H1 (cell line): Measurements from ENCODE around the gene CGGBP1. TPM values are rescaled to one million over a fixed set of nuclear protein-coding genes. Genes with fewer than 3 reads are reported as not detected.

Experiments used
- CTCF ChIA-PET: fragments of 300-600 bp; sonication (Branson Sonifier 250); formaldehyde crosslinking; loops from one replicate; lab custom pipeline; 2021; ENCODE audit not compliant: partially characterized antibody; lab: Charles Lee
- POLR2A ChIA-PET: fragments of 300-600 bp; sonication (Branson Sonifier 250); formaldehyde crosslinking; loops from one replicate; lab custom pipeline; 2021; ENCODE audit warnings: inconsistent platforms; ENCODE audit not compliant: partially characterized antibody; lab: Charles Lee
- DNase-seq, 2 experiments: peaks; one replicate each; pipeline versions ENCODE4 v3.0.0 to v3.0.0-alpha.2; 2010 to 2022; ENCODE audit warnings: low spot score in 2 of 2, low read depth in 1 of 2, mixed read lengths in 1 of 2
- FAIRE-seq: peaks from 2 replicates; lab custom pipeline; 2011; peaks lifted over from hg19 to GRCh38; lab: Jason Lieb, UNC
- H2AFZ ChIP-seq: 2 replicates; pipeline ENCODE4 v1.8.1; 2012; ENCODE audit warnings: low read length, inconsistent platforms
- H2AK5ac ChIP-seq: 2 replicates; pipeline ENCODE4 v1.6.1; 2013; ENCODE audit warnings: low read depth, low read length
- H2BK120ac ChIP-seq: replicated peaks from 2 replicates; pipeline ENCODE3; 2013; ENCODE audit warnings: low read depth, low read length, inconsistent platforms
- H2BK12ac ChIP-seq: 2 replicates; pipeline ENCODE4 v1.6.1; 2013; ENCODE audit warnings: low read depth, low read length
- H2BK15ac ChIP-seq: 2 replicates; pipeline ENCODE4 v1.6.1; 2013; ENCODE audit warnings: low read length
- H2BK20ac ChIP-seq: 2 replicates; pipeline ENCODE4 v1.6.1; 2013; ENCODE audit warnings: low read length
- H2BK5ac ChIP-seq: 2 replicates; pipeline ENCODE4 v1.6.1; 2013; ENCODE audit warnings: low read depth, low read length
- H3K14ac ChIP-seq: 2 replicates; pipeline ENCODE4 v1.6.1; 2013; ENCODE audit warnings: inconsistent platforms; ENCODE audit not compliant: insufficient read length
- H3K18ac ChIP-seq: 2 replicates; pipeline ENCODE4 v1.6.1; 2013; ENCODE audit warnings: low read length; ENCODE audit errors: extremely low read depth
- H3K23ac ChIP-seq: 2 replicates; pipeline ENCODE4 v1.6.1; 2013; ENCODE audit warnings: inconsistent platforms; ENCODE audit not compliant: insufficient read length
- H3K23me2 ChIP-seq: 2 replicates; pipeline ENCODE4 v1.6.1; 2013; ENCODE audit warnings: low read depth, low read length
- H3K27ac ChIP-seq: 2 replicates; pipeline ENCODE4 v1.6.1; 2011; ENCODE audit warnings: low read depth, low read length, inconsistent platforms
- H3K27me3 ChIP-seq, 4 experiments: replicated peaks in 1 of 4; 1 replicate in 1 of 4; 2 replicates in 3 of 4; pipeline versions ENCODE4 v1.6.1 to v1.8.1; 2011 to 2013; ENCODE audit warnings: low read length in 3 of 4, mild to moderate bottlenecking in 3 of 4, inconsistent platforms in 2 of 4, mixed read lengths in 2 of 4, moderate library complexity in 1 of 4; ENCODE audit not compliant: control insufficient read depth in 3 of 4, insufficient read depth in 3 of 4; ENCODE audit errors: extremely low read depth in 1 of 4
- H3K36me3 ChIP-seq, 4 experiments: 2 replicates each; pipeline versions ENCODE4 v1.6.1 to v1.8.1; 2011 to 2013; ENCODE audit warnings: mild to moderate bottlenecking in 4 of 4, low read length in 3 of 4, moderate library complexity in 2 of 4, control low read depth in 1 of 4, inconsistent platforms in 1 of 4; ENCODE audit not compliant: insufficient read depth in 4 of 4, control insufficient read depth in 2 of 4
- H3K4ac ChIP-seq: replicated peaks from 2 replicates; pipeline ENCODE3; 2013; ENCODE audit warnings: low read length, low read depth, mixed read lengths, inconsistent platforms; ENCODE audit not compliant: insufficient read length
- H3K4me1 ChIP-seq, 4 experiments: replicated peaks in 1 of 4; 1 replicate in 1 of 4; 2 replicates in 3 of 4; pipeline versions ENCODE4 v1.6.1 to v1.8.1; 2011 to 2013; ENCODE audit warnings: low read length in 3 of 4, inconsistent platforms in 2 of 4, mixed read lengths in 1 of 4; ENCODE audit not compliant: insufficient read depth in 4 of 4, control insufficient read depth in 3 of 4
- H3K4me2 ChIP-seq, 2 experiments: 2 replicates each; pipeline versions ENCODE4 v1.6.1 to v1.8.1; 2011 to 2013; ENCODE audit warnings: low read depth in 2 of 2, low read length in 2 of 2, control low read depth in 1 of 2, inconsistent platforms in 1 of 2, mild to moderate bottlenecking in 1 of 2; ENCODE audit not compliant: insufficient read depth in 1 of 2
- H3K4me3 ChIP-seq, 4 experiments: fragments of 200-600, 300-600 bp in 1 of 4; sonication (generic), shearing (Covaris generic), sonication (Bioruptor Twin) in 1 of 4; 2 replicates each; pipeline versions ENCODE4 v1.5.1 to v1.8.1; 2011 to 2016; ENCODE audit warnings: low read length in 4 of 4, low read depth in 3 of 4, control low read depth in 2 of 4, inconsistent platforms in 2 of 4, mild to moderate bottlenecking in 2 of 4, mixed read lengths in 1 of 4, moderate library complexity in 1 of 4; ENCODE audit not compliant: insufficient read depth in 2 of 4; ENCODE audit errors: extremely low read depth in 1 of 4
- H3K56ac ChIP-seq: replicated peaks from 2 replicates; pipeline ENCODE3; 2013; ENCODE audit warnings: low read depth, mild to moderate bottlenecking, mixed read lengths, low read length, inconsistent platforms; ENCODE audit not compliant: insufficient read length
- H3K79me1 ChIP-seq: 2 replicates; pipeline ENCODE4 v1.6.1; 2013; ENCODE audit warnings: low read depth, low read length, control low read depth
- H3K79me2 ChIP-seq, 2 experiments: 2 replicates each; pipeline versions ENCODE4 v1.6.1 to v1.8.1; 2012 to 2013; ENCODE audit warnings: low read length in 2 of 2, mild to moderate bottlenecking in 2 of 2, inconsistent platforms in 1 of 2; ENCODE audit not compliant: insufficient read depth in 2 of 2, control insufficient read depth in 1 of 2
- H3K9ac ChIP-seq, 4 experiments: replicated peaks in 1 of 4; 1 replicate in 1 of 4; 2 replicates in 3 of 4; pipeline versions ENCODE4 v1.6.1 to v1.8.1; 2011 to 2013; ENCODE audit warnings: low read depth in 3 of 4, low read length in 3 of 4, control low read depth in 2 of 4, mild to moderate bottlenecking in 2 of 4, moderate library complexity in 2 of 4, inconsistent platforms in 1 of 4; ENCODE audit errors: extremely low read depth in 1 of 4
- H3K9me3 ChIP-seq, 2 experiments: 2 replicates each; pipeline versions ENCODE4 v1.6.1 to v1.8.1; 2012 to 2013; ENCODE audit warnings: mild to moderate bottlenecking in 2 of 2, moderate library complexity in 2 of 2, control low read depth in 1 of 2, inconsistent platforms in 1 of 2, low read depth in 1 of 2, low read length in 1 of 2, mixed read lengths in 1 of 2; ENCODE audit not compliant: insufficient read depth in 2 of 2
- H4K20me1 ChIP-seq, 2 experiments: replicated peaks in 1 of 2; 2 replicates each; pipeline versions ENCODE3 to v1.8.1; 2011 to 2013; ENCODE audit warnings: inconsistent platforms in 2 of 2, low read length in 2 of 2, mild to moderate bottlenecking in 1 of 2; ENCODE audit not compliant: insufficient read depth in 2 of 2, control insufficient read depth in 1 of 2
- H4K5ac ChIP-seq: 2 replicates; pipeline ENCODE4 v1.6.1; 2013; ENCODE audit warnings: low read length, low read depth, mixed read lengths, inconsistent platforms; ENCODE audit not compliant: insufficient read length
- H4K8ac ChIP-seq: 2 replicates; pipeline ENCODE4 v1.8.0; 2013; ENCODE audit warnings: mild to moderate bottlenecking, moderate library complexity, low read length, inconsistent platforms; ENCODE audit not compliant: insufficient read depth; ENCODE audit errors: extremely low read depth
- H4K91ac ChIP-seq: replicated peaks from 2 replicates; pipeline ENCODE3; 2013; ENCODE audit warnings: low read length, mixed read lengths, inconsistent platforms; ENCODE audit not compliant: insufficient read length
- CTBP2 ChIP-seq: IDR thresholded peaks from 2 replicates; pipeline ENCODE4 v1.7.0; 2011; ENCODE audit warnings: borderline replicate concordance, mild to moderate bottlenecking, moderate library complexity, mixed read lengths, low read length; ENCODE audit not compliant: insufficient read depth, insufficient read length
- CTCF ChIP-seq, 3 experiments: IDR thresholded peaks; 1 replicate in 2 of 3; 2 replicates in 1 of 3; pipeline versions ENCODE4 v1.5.1 to v1.6.1; 2011; ENCODE audit warnings: low read length in 3 of 3, mild to moderate bottlenecking in 3 of 3, inconsistent platforms in 2 of 3, low read depth in 1 of 3, moderate library complexity in 1 of 3; ENCODE audit not compliant: insufficient read depth in 1 of 3; ENCODE audit errors: control extremely low read depth in 1 of 3
- EZH2 ChIP-seq: fragments of 200-600 bp; sonication (generic); IDR thresholded peaks from 2 replicates; pipeline ENCODE4 v1.7.1; 2012; ENCODE audit warnings: low read depth, mild to moderate bottlenecking, moderate library complexity, low read length, inconsistent platforms; ENCODE audit not compliant: severe bottlenecking
- GABPA ChIP-seq: IDR thresholded peaks from 2 replicates; pipeline ENCODE4 v1.6.1; 2011; ENCODE audit warnings: mild to moderate bottlenecking, low read length, moderate library complexity, borderline replicate concordance; ENCODE audit not compliant: insufficient read depth
- HDAC2 ChIP-seq, 2 experiments: fragments of 300-600 bp in 1 of 2; sonication (generic) in 1 of 2; IDR thresholded peaks; 2 replicates each; pipeline ENCODE4 v1.6.1; 2011 to 2012; ENCODE audit warnings: low read depth in 2 of 2, low read length in 2 of 2, mild to moderate bottlenecking in 2 of 2, moderate library complexity in 2 of 2, borderline replicate concordance in 1 of 2, inconsistent platforms in 1 of 2
- MAFK ChIP-seq: IDR thresholded peaks from 2 replicates; pipeline ENCODE4 v1.6.1; 2012; ENCODE audit warnings: low read depth, mild to moderate bottlenecking, improper control_type of control experiment, low read length
- POU5F1 ChIP-seq: IDR thresholded peaks from 2 replicates; pipeline ENCODE4 v1.6.1; 2011; ENCODE audit warnings: low read depth, mild to moderate bottlenecking, low read length, moderate library complexity
- SP1 ChIP-seq: IDR thresholded peaks from 2 replicates; pipeline ENCODE4 v1.6.1; 2011; ENCODE audit warnings: low read depth, low read length
- SP4 ChIP-seq: IDR thresholded peaks from 2 replicates; pipeline ENCODE4 v1.6.1; 2012; ENCODE audit warnings: low read length, inconsistent platforms
- SRF ChIP-seq: IDR thresholded peaks from 2 replicates; pipeline ENCODE4 v1.6.1; 2011; ENCODE audit warnings: mild to moderate bottlenecking, low read depth, low read length, moderate library complexity
- SUZ12 ChIP-seq: fragments of 200-600 bp; sonication (generic); IDR thresholded peaks from 2 replicates; pipeline ENCODE4 v1.6.1; 2012; ENCODE audit warnings: mild to moderate bottlenecking, inconsistent platforms, low read length, moderate library complexity, mixed read lengths
- YY1 ChIP-seq: IDR thresholded peaks from 2 replicates; pipeline ENCODE4 v1.6.1; 2011; ENCODE audit warnings: low read depth, mild to moderate bottlenecking, low read length
- polyA plus RNA-seq, 7 experiments: library from polyadenylated mRNA; depleted of rRNA in 3 of 7; stranded (reverse) in 5 of 7; unstranded in 2 of 7; fragments of >200 nt in 5 of 7; fragments of 200-250 nt in 2 of 7; gene quantifications; 1 replicate in 5 of 7; 2 replicates in 1 of 7; 4 replicates in 1 of 7; pipeline versions ENCODE4 v1.2.1 to v1.2.3, GENCODE V29; 2011 to 2013; ENCODE audit warnings: missing spikeins in 2 of 7, mixed read lengths in 2 of 7
- total RNA-seq: library from RNA; stranded (reverse); fragmentation: NEBNext Ultra II Directional; extraction: Animal tissue kit (Norgen Biotek cat#: 25700); gene quantifications from 2 replicates; pipeline ENCODE4 v1.2.1, GENCODE V29; 2021

The CGGBP1 gene
- total and polyA plus RNA-seq, 2 of the 8 experiments (the other 6 are each of a cell fraction or from before 2014, with no cell fraction given), result 22.9 to 61.4 TPM

- H3K27me3 ChIP-seq, result no peaks in the 10 kb centered on the region
- no peak overlapping the region for H4K5ac ChIP-seq
- no peaks in the 10 kb centered on the region for H3K9me3 ChIP-seq
- H2BK15ac ChIP-seq, result no peak overlapping the region
- no peaks in the 10 kb centered on the region; a peak in 1 of 8 replicates for H3K36me3 ChIP-seq
- ChIA-PET POLR2A (no interaction called here), CTCF (interaction anchor here (1.1 kb wide), 1 partner anchor 844 kb away, joined by 3 read pairs; no protein-coding TSS in a partner anchor)
- no peak overlapping the region for H2BK12ac ChIP-seq
- no peak overlapping the region for H3K56ac ChIP-seq
- no peak overlapping the region for H4K91ac ChIP-seq
- FAIRE-seq (no peak), DNase-seq (no peak)
- H4K20me1 ChIP-seq, result no peaks in the 10 kb centered on the region
- no peak overlapping the region for H2BK20ac ChIP-seq
- H2AK5ac ChIP-seq, result no peak overlapping the region
- no peak overlapping the region for H3K18ac ChIP-seq
- H4K8ac ChIP-seq, result no peak overlapping the region
- no peak overlapping the region for H3K4me3 ChIP-seq
- H2AFZ ChIP-seq, result no peak overlapping the region
- H3K9ac ChIP-seq, result no peak overlapping the region
- H3K27ac ChIP-seq, result no peak overlapping the region
- no peak overlapping the region for H3K4me2 ChIP-seq
- H2BK120ac ChIP-seq, result no peak overlapping the region
- no peak overlapping the region for H2BK5ac ChIP-seq
- no peak overlapping the region for H3K14ac ChIP-seq
- H3K23ac ChIP-seq, result no peak overlapping the region
- H3K4me1 ChIP-seq, result no peaks in the 10 kb centered on the region
- no peaks in the 10 kb centered on the region; a peak in 1 of 4 replicates for H3K79me2 ChIP-seq
- no peak overlapping the region for H3K4ac ChIP-seq
- peaks cover 2% of the 10 kb centered on the region; the same call in 1 of the 2 replicates for H3K23me2 ChIP-seq
- no peaks in the 10 kb centered on the region; the same call in 1 of the 2 replicates for H3K79me1 ChIP-seq
- no peak for TF ChIP-seq MAFK
- TF ChIP-seq SP1, result no peak
- no peak for TF ChIP-seq CTBP2
- no peak for TF ChIP-seq CTCF (IDR thresholded peaks at IDR 0.05; ENCODE audit: control extremely low read depth in 1 of 3, insufficient read depth in 1 of 3, low read depth in 1 of 3, low read length in 3 of 3)
- no peak for TF ChIP-seq EZH2
- no peak for TF ChIP-seq HDAC2 (IDR thresholded peaks at IDR 0.05; ENCODE audit: borderline replicate concordance in 1 of 2, low read depth in 2 of 2, low read length in 2 of 2)
- TF ChIP-seq SUZ12, result no peak
- no peak for TF ChIP-seq POU5F1
- no peak for TF ChIP-seq YY1
- TF ChIP-seq SP4, result no peak
- TF ChIP-seq GABPA, result no peak
- no peak for TF ChIP-seq SRF
Measured at GRCh38 chr3:88105325-88105724, 46.5 kb upstream of the CGGBP1 start.
